K562 (cell line): Measurements from ENCODE around the gene MYBL2. TPM values are rescaled to one million over a fixed set of nuclear protein-coding genes. Genes with fewer than 3 reads are reported as not detected.

Experiments used
- BHLHE40 ChIP-seq: IDR thresholded peaks from 2 replicates; pipeline ENCODE4 v1.6.1; 2011; ENCODE audit warnings: low read length, improper control_type of control experiment
- ETV6 ChIP-seq, 3 experiments: fragments of 150-350 bp in 1 of 3; sonication (generic) in 1 of 3; formaldehyde crosslinking in 1 of 3; IDR thresholded peaks; 2 replicates each; pipeline versions ENCODE4 v1.6.1 to v1.8.0; 2014 to 2022; ENCODE audit warnings: borderline replicate concordance in 2 of 3, low read depth in 2 of 3, antibody characterized with exemption in 1 of 3, low read length in 1 of 3, mild to moderate bottlenecking in 1 of 3, missing genetic modification reagents in 1 of 3
- MAX ChIP-seq: sonication (generic); formaldehyde crosslinking; IDR thresholded peaks from 2 replicates; pipeline ENCODE4 v1.9.0; 2022; ENCODE audit warnings: mild to moderate bottlenecking, missing genetic modification reagents
- PHF21A ChIP-seq: fragments of 450-650 bp; IDR thresholded peaks from 2 replicates; pipeline ENCODE4 v1.6.1; 2017; ENCODE audit warnings: low read depth, borderline replicate concordance
- RREB1 ChIP-seq: fragments of 250-450 bp; sonication (Bioruptor Pico); IDR thresholded peaks from 2 replicates; pipeline ENCODE4 v1.4.0; 2020
- SAFB ChIP-seq: fragments of 200-400 bp; formaldehyde crosslinking; IDR thresholded peaks from 2 replicates; pipeline ENCODE4 v1.6.1; 2017; ENCODE audit warnings: low read depth, low read length, borderline replicate concordance
- THAP12 ChIP-seq: fragments of 250-450 bp; sonication (Bioruptor Pico); IDR thresholded peaks from 2 replicates; pipeline ENCODE4 v1.9.0; 2021; ENCODE audit warnings: mild to moderate bottlenecking, inconsistent platforms
- ZBTB17 ChIP-seq: fragments of 450-650 bp; formaldehyde crosslinking; IDR thresholded peaks from 2 replicates; pipeline ENCODE4 v1.4.0; 2020; ENCODE audit warnings: mild to moderate bottlenecking
- ZBTB9 ChIP-seq: fragments of 450-650 bp; formaldehyde crosslinking; IDR thresholded peaks from 2 replicates; pipeline ENCODE4 v1.4.0; 2020; ENCODE audit warnings: mild to moderate bottlenecking, moderate library complexity
- ZFP1 ChIP-seq: fragments of 450-650 bp; formaldehyde crosslinking; IDR thresholded peaks from 2 replicates; pipeline ENCODE4 v1.4.0; 2020; ENCODE audit warnings: mild to moderate bottlenecking, mixed read lengths
- ZNF253 ChIP-seq: fragments of 250-450 bp; sonication (Bioruptor Pico); conservative IDR thresholded peaks from 2 replicates; pipeline ENCODE4 v1.6.1; 2021; ENCODE audit warnings: mild to moderate bottlenecking
- ZNF347 ChIP-seq: fragments of 450-650 bp; formaldehyde crosslinking; IDR thresholded peaks from 2 replicates; pipeline ENCODE4 v1.4.0; 2020; ENCODE audit warnings: low read depth, mild to moderate bottlenecking, moderate library complexity
- polyA plus RNA-seq, 8 experiments: library from polyadenylated mRNA; depleted of rRNA in 4 of 8; stranded (reverse) in 5 of 8; unstranded in 3 of 8; fragments of >200 nt; fragmentation: Nextera tagmentation in 2 of 8; fragmentation: Illumina TruSeq in 1 of 8; extraction: Ambion mirVana in 2 of 8; extraction: Trizol in 1 of 8; gene quantifications; 2 replicates each; pipeline versions ENCODE4 v1.2.1 to v1.2.3, GENCODE V29; 2011 to 2014; ENCODE audit warnings: inconsistent platforms in 1 of 8, missing spikeins in 1 of 8
- total RNA-seq, 7 experiments: library from RNA; depleted of rRNA in 6 of 7; stranded (reverse); fragments of >200 nt in 6 of 7; fragmentation: Illumina TruSeq in 2 of 7; extraction: Trizol in 2 of 7; gene quantifications; 2 replicates each; pipeline versions ENCODE4 v1.2.1 to v1.2.3, GENCODE V29; 2011 to 2021; ENCODE audit warnings: low replicate concordance in 1 of 7
- TF ChIP-seq, protein P1 (sequence below): fragments of 150-350 bp; IDR thresholded peaks from 2 replicates; pipeline ENCODE4 v1.6.1; 2014; ENCODE audit warnings: low read depth, mild to moderate bottlenecking, low read length, borderline replicate concordance

MYBL2 gene
- total and polyA plus RNA-seq, 9 of the 15 experiments (the other 6 are each of a cell fraction or from before 2014, with no cell fraction given), result 4.4 to 169 (median 52.5) TPM

DNA sequence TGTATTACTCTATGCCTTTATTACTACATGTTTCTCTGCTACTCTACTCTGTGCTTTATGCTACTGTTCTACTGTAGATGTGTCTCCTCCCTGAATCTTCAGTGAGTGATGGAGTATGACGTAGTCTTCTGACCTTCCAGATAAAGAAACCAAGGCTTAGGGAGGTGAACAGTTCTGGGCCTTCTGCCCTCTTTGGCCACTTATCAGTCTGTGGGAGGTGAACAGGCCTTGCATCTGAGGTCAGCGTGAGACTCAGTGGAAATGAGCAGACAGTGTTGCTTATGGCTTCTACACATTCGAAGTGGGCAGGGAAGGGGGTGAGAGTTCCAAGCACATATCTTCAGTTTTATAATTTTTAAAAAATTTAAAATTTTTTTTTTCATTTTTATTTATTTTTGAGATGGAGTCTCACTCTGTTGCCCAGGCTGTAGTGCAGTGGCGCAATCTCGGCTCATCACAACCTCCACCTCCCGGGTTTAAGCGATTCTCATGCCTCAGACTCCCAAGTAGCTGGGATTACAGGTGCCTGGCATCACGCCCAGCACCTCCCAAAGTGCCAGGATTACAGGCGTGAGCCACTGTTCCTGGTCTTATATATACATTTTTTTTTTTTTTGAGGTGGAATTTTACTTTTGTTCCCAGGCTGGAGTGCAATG is 24.2 kb downstream of the MYBL2 start (continued):
- TF ChIP-seq, protein P1, sequence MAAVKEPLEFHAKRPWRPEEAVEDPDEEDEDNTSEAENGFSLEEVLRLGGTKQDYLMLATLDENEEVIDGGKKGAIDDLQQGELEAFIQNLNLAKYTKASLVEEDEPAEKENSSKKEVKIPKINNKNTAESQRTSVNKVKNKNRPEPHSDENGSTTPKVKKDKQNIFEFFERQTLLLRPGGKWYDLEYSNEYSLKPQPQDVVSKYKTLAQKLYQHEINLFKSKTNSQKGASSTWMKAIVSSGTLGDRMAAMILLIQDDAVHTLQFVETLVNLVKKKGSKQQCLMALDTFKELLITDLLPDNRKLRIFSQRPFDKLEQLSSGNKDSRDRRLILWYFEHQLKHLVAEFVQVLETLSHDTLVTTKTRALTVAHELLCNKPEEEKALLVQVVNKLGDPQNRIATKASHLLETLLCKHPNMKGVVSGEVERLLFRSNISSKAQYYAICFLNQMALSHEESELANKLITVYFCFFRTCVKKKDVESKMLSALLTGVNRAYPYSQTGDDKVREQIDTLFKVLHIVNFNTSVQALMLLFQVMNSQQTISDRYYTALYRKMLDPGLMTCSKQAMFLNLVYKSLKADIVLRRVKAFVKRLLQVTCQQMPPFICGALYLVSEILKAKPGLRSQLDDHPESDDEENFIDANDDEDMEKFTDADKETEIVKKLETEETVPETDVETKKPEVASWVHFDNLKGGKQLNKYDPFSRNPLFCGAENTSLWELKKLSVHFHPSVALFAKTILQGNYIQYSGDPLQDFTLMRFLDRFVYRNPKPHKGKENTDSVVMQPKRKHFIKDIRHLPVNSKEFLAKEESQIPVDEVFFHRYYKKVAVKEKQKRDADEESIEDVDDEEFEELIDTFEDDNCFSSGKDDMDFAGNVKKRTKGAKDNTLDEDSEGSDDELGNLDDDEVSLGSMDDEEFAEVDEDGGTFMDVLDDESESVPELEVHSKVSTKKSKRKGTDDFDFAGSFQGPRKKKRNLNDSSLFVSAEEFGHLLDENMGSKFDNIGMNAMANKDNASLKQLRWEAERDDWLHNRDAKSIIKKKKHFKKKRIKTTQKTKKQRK, result no peak
- TF ChIP-seq ZBTB9, result no peak
- TF ChIP-seq ZNF253 (CRISPR knock-in tag), result no peak
- no peak for TF ChIP-seq ZFP1
- TF ChIP-seq SAFB, result no peak
- TF ChIP-seq THAP12 (CRISPR knock-in tag), result no peak
- TF ChIP-seq ETV6 (IDR thresholded peaks at IDR 0.05; ENCODE audit: borderline replicate concordance in 1 of 2, low read depth in 2 of 2, low read length in 1 of 2), result no peak
- no peak for TF ChIP-seq ETV6 (CRISPR knock-in tag; IDR thresholded peaks at IDR 0.05; ENCODE audit: borderline replicate concordance)
- no peak for TF ChIP-seq MAX (CRISPR knock-in tag)
- TF ChIP-seq RREB1 (CRISPR knock-in tag), result no peak
- no peak for TF ChIP-seq ZNF347 (CRISPR knock-in tag)
- no peak for TF ChIP-seq PHF21A
- TF ChIP-seq BHLHE40, result no peak; the same call in 1 of the 2 replicates
- TF ChIP-seq ZBTB17, result no peak
